HFFc6 (cell line): ENCODE measurements around the gene ZC3HAV1. TPM values are rescaled to one million over a fixed set of nuclear protein-coding genes. Genes with fewer than 3 reads are reported as not detected.

ENCODE experiments used
- DNase-seq: peaks from one replicate; pipeline ENCODE4 v3.0.0-alpha.2; 2018
- H3K27ac Mint-ChIP-seq: 2 replicates; pipeline ENCODE4 v1.8.0; 2020; ENCODE audit warnings: mild to moderate bottlenecking, mixed read lengths
- H3K27me3 Mint-ChIP-seq: 2 replicates; pipeline ENCODE4 v1.8.0; 2021; ENCODE audit warnings: mild to moderate bottlenecking, moderate library complexity, mixed read lengths; ENCODE audit not compliant: insufficient read depth
- H3K36me3 Mint-ChIP-seq: 2 replicates; pipeline ENCODE4 v1.8.0; 2021; ENCODE audit warnings: low read depth, mixed read lengths
- H3K4me1 Mint-ChIP-seq: 2 replicates; pipeline ENCODE4 v1.8.0; 2020; ENCODE audit warnings: low read depth, mixed read lengths
- H3K4me3 Mint-ChIP-seq: 2 replicates; pipeline ENCODE4 v1.8.0; 2020; ENCODE audit warnings: mild to moderate bottlenecking, moderate library complexity, mixed read lengths
- H3K9me3 Mint-ChIP-seq: 2 replicates; pipeline ENCODE4 v1.8.0; 2020; ENCODE audit warnings: mild to moderate bottlenecking, mixed read lengths
- long read RNA-seq: library from polyadenylated mRNA; unstranded; transcript quantifications from one replicate; pipeline ENCODE4 v2.0.0, GENCODE V29; 2019
- total RNA-seq, 6 experiments: library from RNA; stranded (reverse); fragmentation: NEBNext Ultra II Directional; extraction: Animal tissue kit (Norgen Biotek cat#: 25700); gene quantifications; 2 replicates in 1 of 6; 3 replicates in 5 of 6; pipeline ENCODE4 v1.2.3, GENCODE V29; 2021
- TF ChIP-seq, protein P1 (sequence below): fragments of 200-600 bp; sonication (generic); IDR thresholded peaks from 2 replicates; pipeline ENCODE4 v1.5.0; 2021; ENCODE audit warnings: antibody characterized with exemption, mild to moderate bottlenecking

ZC3HAV1 gene
- 10 to 100 TPM; 29.4 to 36.1 (median 33.1) TPM for total RNA-seq
- long read RNA-seq, full-length matches to known transcripts: 11 of 59 reads
- long read RNA-seq, partial matches to known transcripts: 7 of 59 reads
- long read RNA-seq, other reads (novel, unspliced or antisense): 41 of 59 reads

DNA sequence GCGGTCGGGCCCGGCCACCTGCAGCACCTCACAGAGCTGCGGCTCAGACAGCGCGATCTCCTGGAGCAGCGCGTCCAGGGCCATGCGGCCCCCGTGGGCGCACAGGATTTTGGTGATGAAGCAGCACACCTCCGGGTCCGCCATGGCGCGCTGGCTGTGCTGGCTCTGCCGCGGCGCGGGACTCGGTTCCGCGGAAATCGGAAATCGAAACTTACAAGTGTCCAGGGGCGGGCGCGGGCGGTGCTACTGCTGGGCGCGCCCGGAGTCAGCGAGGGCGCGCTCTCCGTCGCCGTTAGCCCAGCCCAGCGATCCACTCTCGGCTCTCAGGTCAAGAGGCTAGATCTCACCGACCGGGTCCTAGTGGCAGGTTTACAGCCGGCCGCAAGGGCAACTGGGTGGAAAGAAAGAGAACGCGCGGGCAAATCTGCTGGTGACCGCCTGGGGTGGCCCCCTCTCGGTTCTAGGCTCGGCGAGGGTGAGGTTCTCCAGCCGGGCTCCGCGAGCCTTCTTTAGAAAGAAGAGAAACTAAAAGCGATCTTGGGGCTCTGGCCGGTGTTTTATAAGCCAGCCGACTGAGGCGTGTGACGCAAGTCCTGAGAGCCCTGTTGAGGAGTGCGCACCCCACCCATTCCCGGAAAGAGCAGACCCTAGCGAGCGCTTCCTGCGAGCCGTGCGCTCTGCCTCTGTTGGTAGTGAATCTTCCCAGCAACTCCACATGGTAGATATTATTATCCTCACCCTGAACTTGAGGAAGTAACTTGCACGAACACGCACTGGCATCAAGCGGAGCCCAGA, at the start of gene ZC3HAV1:
ZC3HAV1 (minus strand) TSS at position 533 of the 795 bp plus-strand sequence; CDS start at position 144, 389 bp downstream.
- DNase-seq: peak; percentile 78
- Mint-ChIP-seq H3K27ac (peak within 1 kb of the TSS; percentile 98), H3K4me1 (peaks cover 47% of the 10 kb centered on the region), H3K27me3 (peaks cover 1% of the 10 kb centered on the region; the same call in 1 of the 2 replicates), H3K9me3 (no peaks in the 10 kb centered on the region), H3K36me3 (peaks cover 15% of the 10 kb centered on the region; the same call in 1 of the 2 replicates), H3K4me3 (peak within 1 kb of the TSS; percentile 97)
- TF ChIP-seq, protein P1, sequence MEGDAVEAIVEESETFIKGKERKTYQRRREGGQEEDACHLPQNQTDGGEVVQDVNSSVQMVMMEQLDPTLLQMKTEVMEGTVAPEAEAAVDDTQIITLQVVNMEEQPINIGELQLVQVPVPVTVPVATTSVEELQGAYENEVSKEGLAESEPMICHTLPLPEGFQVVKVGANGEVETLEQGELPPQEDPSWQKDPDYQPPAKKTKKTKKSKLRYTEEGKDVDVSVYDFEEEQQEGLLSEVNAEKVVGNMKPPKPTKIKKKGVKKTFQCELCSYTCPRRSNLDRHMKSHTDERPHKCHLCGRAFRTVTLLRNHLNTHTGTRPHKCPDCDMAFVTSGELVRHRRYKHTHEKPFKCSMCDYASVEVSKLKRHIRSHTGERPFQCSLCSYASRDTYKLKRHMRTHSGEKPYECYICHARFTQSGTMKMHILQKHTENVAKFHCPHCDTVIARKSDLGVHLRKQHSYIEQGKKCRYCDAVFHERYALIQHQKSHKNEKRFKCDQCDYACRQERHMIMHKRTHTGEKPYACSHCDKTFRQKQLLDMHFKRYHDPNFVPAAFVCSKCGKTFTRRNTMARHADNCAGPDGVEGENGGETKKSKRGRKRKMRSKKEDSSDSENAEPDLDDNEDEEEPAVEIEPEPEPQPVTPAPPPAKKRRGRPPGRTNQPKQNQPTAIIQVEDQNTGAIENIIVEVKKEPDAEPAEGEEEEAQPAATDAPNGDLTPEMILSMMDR: peak; percentile 34; the same call in 1 of the 2 replicates

DNA sequence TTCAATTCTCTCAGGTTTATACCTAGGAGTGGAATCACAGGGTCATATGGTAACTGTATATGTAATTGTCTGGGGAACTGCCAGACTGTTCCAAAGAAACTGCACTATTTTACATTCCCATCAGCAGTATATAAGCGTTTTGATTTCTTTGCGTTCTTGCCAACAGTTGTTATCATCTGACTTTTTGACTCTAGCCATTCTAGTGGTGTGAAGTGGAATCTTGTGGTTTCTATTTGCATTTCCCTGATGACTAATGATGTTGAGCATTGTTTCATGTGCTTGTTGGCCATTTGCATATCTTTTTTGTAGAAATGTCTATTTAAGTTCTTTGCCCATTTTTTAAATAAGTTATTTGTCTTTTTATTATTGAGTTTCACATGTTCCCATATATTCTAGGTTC, 44.3 kb upstream of the ZC3HAV1 start:
- peaks cover 11% of the 10 kb centered on the region for H3K4me1 Mint-ChIP-seq
- TF ChIP-seq, protein P1: no peak
- H3K27me3 Mint-ChIP-seq: no peaks in the 10 kb centered on the region
- peak; percentile 37 for DNase-seq
- no peaks in the 10 kb centered on the region for H3K9me3 Mint-ChIP-seq
- no peak overlapping the region for H3K4me3 Mint-ChIP-seq
- peaks cover 6% of the 10 kb centered on the region; the same call in 1 of the 2 replicates for H3K36me3 Mint-ChIP-seq
- H3K27ac Mint-ChIP-seq: no peak overlapping the region

- Mint-ChIP-seq H3K27me3 (no peaks in the 10 kb centered on the region), H3K36me3 (peaks cover 1% of the 10 kb centered on the region; the same call in 1 of the 2 replicates), H3K4me3 (no peak overlapping the region), H3K27ac (no peak overlapping the region), H3K4me1 (peaks cover 11% of the 10 kb centered on the region), H3K9me3 (no peaks in the 10 kb centered on the region)
- TF ChIP-seq, protein P1: no peak
- no peak for DNase-seq
Measured at GRCh38 chr7:139152149-139152548, 42.6 kb upstream of the ZC3HAV1 start.

DNA sequence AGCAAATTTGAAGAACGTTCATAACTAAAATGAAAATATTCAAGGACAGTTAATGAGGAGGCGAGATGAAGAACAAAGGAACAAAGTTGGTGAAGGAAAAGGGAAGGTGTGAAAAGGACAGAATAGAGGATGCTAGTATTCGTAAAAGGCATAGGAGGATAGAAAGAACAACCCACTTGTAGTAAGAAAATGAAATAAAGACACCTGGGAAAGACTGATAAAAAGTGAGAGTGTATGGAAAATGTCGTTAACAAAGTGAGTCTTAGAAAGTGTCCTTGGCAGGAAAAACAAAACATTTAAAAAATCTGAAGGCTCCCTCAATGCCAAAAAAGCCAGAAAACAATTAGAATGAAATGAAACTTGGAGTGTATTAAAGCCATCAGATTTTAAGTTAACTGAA, 29.6 kb upstream of the ZC3HAV1 start:
- TF ChIP-seq, protein P1: no peak
- no peaks in the 10 kb centered on the region; the same call in 1 of the 2 replicates for H3K27me3 Mint-ChIP-seq
- no peaks in the 10 kb centered on the region; the same call in 1 of the 2 replicates for H3K36me3 Mint-ChIP-seq
- H3K4me3 Mint-ChIP-seq: no peak overlapping the region
- no peaks in the 10 kb centered on the region for H3K9me3 Mint-ChIP-seq
- DNase-seq: no peak
- no peak overlapping the region for H3K27ac Mint-ChIP-seq
- no peaks in the 10 kb centered on the region for H3K4me1 Mint-ChIP-seq

DNA sequence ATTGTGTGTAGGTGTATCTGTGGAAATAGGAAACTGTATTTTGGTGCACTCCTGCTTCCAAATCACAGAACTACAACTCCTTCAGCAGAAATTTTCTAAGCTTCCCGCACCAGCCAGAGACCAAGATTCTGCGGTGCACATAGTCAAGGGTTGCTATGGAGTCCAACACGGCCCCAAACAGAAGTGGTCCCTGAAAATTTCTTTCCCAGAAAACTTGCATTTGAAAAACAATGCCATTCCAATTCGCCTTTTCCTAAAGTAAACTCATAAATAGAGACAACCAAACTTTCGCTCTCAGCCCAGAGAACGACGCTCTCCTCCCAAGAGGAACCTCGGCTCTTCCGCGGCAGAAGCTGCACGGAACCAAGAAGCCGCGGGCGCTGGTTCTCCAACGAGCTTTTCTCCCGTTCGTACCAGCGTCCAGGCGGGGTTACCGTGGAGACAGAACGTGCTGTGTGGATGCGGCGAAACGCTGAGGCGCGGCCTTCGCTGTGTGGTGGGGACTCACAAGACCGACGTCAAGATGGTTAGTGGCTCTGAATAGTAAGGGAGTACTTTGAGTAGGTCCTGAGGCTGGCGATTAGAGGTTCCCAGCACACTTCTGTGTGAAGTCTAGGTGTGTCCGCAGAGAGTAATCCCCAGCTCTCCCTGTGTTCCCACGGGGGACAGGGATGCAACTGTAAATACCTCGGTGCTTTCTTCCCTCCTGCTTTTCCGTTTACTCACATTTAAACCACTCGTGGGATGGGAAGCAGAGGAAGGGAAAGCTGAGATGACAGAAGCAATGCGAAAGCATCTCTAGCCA, 24.0 kb upstream of the ZC3HAV1 start:
- Mint-ChIP-seq H3K27me3 (peaks cover 4% of the 10 kb centered on the region; the same call in 1 of the 2 replicates), H3K27ac (peak overlapping the region; percentile 91), H3K36me3 (no peaks in the 10 kb centered on the region), H3K4me1 (peaks cover 9% of the 10 kb centered on the region), H3K4me3 (peak overlapping the region; percentile 92), H3K9me3 (no peaks in the 10 kb centered on the region)
- peak; percentile 84 for DNase-seq
- TF ChIP-seq, protein P1: no peak
